K562 (cell line): ENCODE data around the gene TMED6. TPM values are rescaled to one million over a fixed set of nuclear protein-coding genes. Genes with fewer than 3 reads are reported as not detected.

Experiments used
- ATF7 ChIP-seq: fragments of 450-650 bp; IDR thresholded peaks from 2 replicates; pipeline ENCODE4 v1.7.1; 2014; ENCODE audit warnings: mild to moderate bottlenecking, moderate library complexity
- C11orf30 ChIP-seq: fragments of 450-650 bp; IDR thresholded peaks from 2 replicates; pipeline ENCODE4 v1.6.1; 2016; ENCODE audit warnings: low read depth, mild to moderate bottlenecking
- CREB1 ChIP-seq, 2 experiments: sonication (generic) in 1 of 2; formaldehyde crosslinking in 1 of 2; IDR thresholded peaks; 2 replicates each; pipeline versions ENCODE4 v1.6.1 to v1.8.0; 2012 to 2022; ENCODE audit warnings: inconsistent platforms in 1 of 2, mild to moderate bottlenecking in 1 of 2, missing genetic modification reagents in 1 of 2, moderate library complexity in 1 of 2
- CREB5 ChIP-seq: fragments of 250-450 bp; sonication (Bioruptor Pico); IDR thresholded peaks from 2 replicates; pipeline ENCODE4 v1.5.0; 2020; ENCODE audit warnings: mild to moderate bottlenecking
- E2F1 ChIP-seq: sonication (generic); formaldehyde crosslinking; IDR thresholded peaks from 2 replicates; pipeline ENCODE4 v1.8.1; 2023; ENCODE audit warnings: mild to moderate bottlenecking, missing genetic modification reagents, moderate library complexity
- FOXJ2 ChIP-seq: fragments of 200-800 bp; sonication (Bioruptor generic); IDR thresholded peaks from 2 replicates; pipeline ENCODE4 v1.6.1; 2016; ENCODE audit warnings: missing genetic modification characterization, missing compliant biosample characterization
- ID3 ChIP-seq, 2 experiments: fragments of 250-450 bp in 1 of 2; fragments of 450-650 bp in 1 of 2; sonication (Bioruptor Pico) in 1 of 2; IDR thresholded peaks; 2 replicates each; pipeline versions ENCODE4 v1.6.1 to v1.8.0; 2016 to 2021; ENCODE audit warnings: mild to moderate bottlenecking in 2 of 2, moderate library complexity in 2 of 2, missing compliant biosample characterization in 1 of 2, missing genetic modification characterization in 1 of 2
- MAFG ChIP-seq: fragments of 450-650 bp; conservative IDR thresholded peaks from 2 replicates; pipeline ENCODE4 v1.6.1; 2016; ENCODE audit warnings: missing genetic modification characterization, missing compliant biosample characterization
- MTA3 ChIP-seq: fragments of 450-650 bp; formaldehyde crosslinking; IDR thresholded peaks from 2 replicates; pipeline ENCODE4 v1.6.1; 2017; ENCODE audit warnings: mild to moderate bottlenecking, borderline replicate concordance
- NKRF ChIP-seq: fragments of 450-650 bp; IDR thresholded peaks from 2 replicates; pipeline ENCODE4 v1.6.1; 2016; ENCODE audit warnings: borderline replicate concordance
- NR2C2 ChIP-seq, 2 experiments: fragments of 200-800 bp in 1 of 2; sonication (Bioruptor generic) in 1 of 2; sonication (generic) in 1 of 2; formaldehyde crosslinking in 1 of 2; IDR thresholded peaks; 2 replicates each; pipeline versions ENCODE4 v1.6.1 to v1.8.0; 2016 to 2022; ENCODE audit warnings: mild to moderate bottlenecking in 1 of 2, missing compliant biosample characterization in 1 of 2, missing genetic modification characterization in 1 of 2, missing genetic modification reagents in 1 of 2
- PHF20 ChIP-seq: fragments of 450-650 bp; IDR thresholded peaks from 2 replicates; pipeline ENCODE4 v1.6.1; 2018; ENCODE audit not compliant: partially characterized antibody
- PKNOX1 ChIP-seq: fragments of 450-650 bp; IDR thresholded peaks from 2 replicates; pipeline ENCODE4 v1.6.1; 2016
- THRB ChIP-seq: fragments of 450-650 bp; formaldehyde crosslinking; conservative IDR thresholded peaks from 2 replicates; pipeline ENCODE4 v1.4.0; 2022; ENCODE audit warnings: mild to moderate bottlenecking, missing genetic modification characterization
- USF2 ChIP-seq: sonication (generic); formaldehyde crosslinking; IDR thresholded peaks from 2 replicates; pipeline ENCODE4 v1.5.0; 2020; ENCODE audit warnings: missing genetic modification reagents
- ZFX ChIP-seq: sonication (generic); formaldehyde crosslinking; IDR thresholded peaks from 2 replicates; pipeline ENCODE4 v1.8.0; 2022; ENCODE audit warnings: mild to moderate bottlenecking, missing genetic modification reagents, moderate library complexity
- polyA plus RNA-seq, 8 experiments: library from polyadenylated mRNA; depleted of rRNA in 4 of 8; stranded (reverse) in 5 of 8; unstranded in 3 of 8; fragments of >200 nt; fragmentation: Nextera tagmentation in 2 of 8; fragmentation: Illumina TruSeq in 1 of 8; extraction: Ambion mirVana in 2 of 8; extraction: Trizol in 1 of 8; gene quantifications; 2 replicates each; pipeline versions ENCODE4 v1.2.1 to v1.2.3, GENCODE V29; 2011 to 2014; ENCODE audit warnings: inconsistent platforms in 1 of 8, missing spikeins in 1 of 8
- total RNA-seq, 7 experiments: library from RNA; depleted of rRNA in 6 of 7; stranded (reverse); fragments of >200 nt in 6 of 7; fragmentation: Illumina TruSeq in 2 of 7; extraction: Trizol in 2 of 7; gene quantifications; 2 replicates each; pipeline versions ENCODE4 v1.2.1 to v1.2.3, GENCODE V29; 2011 to 2021; ENCODE audit warnings: low replicate concordance in 1 of 7

The TMED6 gene
- total and polyA plus RNA-seq, 9 of the 15 experiments (the other 6 are each of a cell fraction or from before 2014, with no cell fraction given) = 0.14 to 0.45 (median 0.25) TPM; not detected in 2

GRCh38 chr16:69396187-69397061 is 44.8 kb upstream of the TMED6 start (continued):
- no peak for TF ChIP-seq USF2
- 0 out of 2 replicates have a peak, but pooled peaks have one; percentile 21 for TF ChIP-seq MTA3
- 0 out of 2 replicates have a peak, but pooled peaks have one; percentile 9 for TF ChIP-seq PKNOX1
- TF ChIP-seq C11orf30 = peak; percentile 96
- TF ChIP-seq NR2C2 (CRISPR knock-in tag; IDR thresholded peaks at IDR 0.05) = no peak
- peak; percentile 44; the same call in 1 of the 2 replicates for TF ChIP-seq NR2C2 (tag; IDR thresholded peaks at IDR 0.05)
- no peak for TF ChIP-seq THRB (CRISPR knock-in tag)
- TF ChIP-seq CREB1 (IDR thresholded peaks at IDR 0.05) = peak; percentile 44
- TF ChIP-seq CREB1 (CRISPR knock-in tag; IDR thresholded peaks at IDR 0.05) = peak; percentile 66
- TF ChIP-seq FOXJ2 (tag) = 0 out of 2 replicates have a peak, but pooled peaks have one; percentile 17
- TF ChIP-seq ATF7 = peak; percentile 92
- TF ChIP-seq MAFG (tag) = peak; percentile 94
- no peak for TF ChIP-seq NKRF
- TF ChIP-seq ID3 (CRISPR knock-in tag; IDR thresholded peaks at IDR 0.05) = no peak
- peak; percentile 27; the same call in 1 of the 2 replicates for TF ChIP-seq ID3 (tag; IDR thresholded peaks at IDR 0.05)
- TF ChIP-seq PHF20 = peak; percentile 58
- no peak for TF ChIP-seq E2F1 (CRISPR knock-in tag)
- peak; percentile 67 for TF ChIP-seq ZFX (CRISPR knock-in tag)
- no peak for TF ChIP-seq CREB5 (CRISPR knock-in tag)
